Neural crest cell (in vitro differentiated cells): ENCODE results near the gene SLC15A2. TPM values are rescaled to one million over a fixed set of nuclear protein-coding genes. Genes with fewer than 3 reads are reported as not detected.

Experiments used
- DNase-seq: peaks from one replicate; pipeline ENCODE4 v3.0.0; 2021; ENCODE audit warnings: low read depth, mixed read lengths, low spot score
- H3K27ac Mint-ChIP-seq: one replicate; pipeline ENCODE4 v1.8.0; 2021; ENCODE audit warnings: mild to moderate bottlenecking, mixed read lengths; ENCODE audit not compliant: unreplicated experiment
- H3K27me3 Mint-ChIP-seq: 2 replicates; pipeline ENCODE4 v1.8.0; 2021; ENCODE audit warnings: low read depth, mild to moderate bottlenecking, mixed read lengths
- H3K36me3 Mint-ChIP-seq: 2 replicates; pipeline ENCODE4 v1.8.0; 2021; ENCODE audit warnings: low read depth, mild to moderate bottlenecking, mixed read lengths
- H3K4me1 Mint-ChIP-seq: 2 replicates; pipeline ENCODE4 v1.8.0; 2021; ENCODE audit warnings: mixed read lengths
- H3K4me3 Mint-ChIP-seq: one replicate; pipeline ENCODE4 v1.8.0; 2021; ENCODE audit warnings: mild to moderate bottlenecking, mixed read lengths
- H3K9me3 Mint-ChIP-seq: 2 replicates; pipeline ENCODE4 v1.8.0; 2021; ENCODE audit warnings: mixed read lengths
- total RNA-seq: library from RNA; stranded (reverse); gene quantifications from 2 replicates; pipeline ENCODE4 v1.2.1, GENCODE V29; 2021
- TF ChIP-seq, protein P1 (sequence below): fragments of 200-600 bp; sonication (generic); conservative IDR thresholded peaks from 2 replicates; pipeline ENCODE4 v1.5.0; 2021; ENCODE audit warnings: antibody characterized with exemption, mild to moderate bottlenecking

SLC15A2 gene
- total RNA-seq, 1 donor from 2014 or later = 1.4 TPM

DNA sequence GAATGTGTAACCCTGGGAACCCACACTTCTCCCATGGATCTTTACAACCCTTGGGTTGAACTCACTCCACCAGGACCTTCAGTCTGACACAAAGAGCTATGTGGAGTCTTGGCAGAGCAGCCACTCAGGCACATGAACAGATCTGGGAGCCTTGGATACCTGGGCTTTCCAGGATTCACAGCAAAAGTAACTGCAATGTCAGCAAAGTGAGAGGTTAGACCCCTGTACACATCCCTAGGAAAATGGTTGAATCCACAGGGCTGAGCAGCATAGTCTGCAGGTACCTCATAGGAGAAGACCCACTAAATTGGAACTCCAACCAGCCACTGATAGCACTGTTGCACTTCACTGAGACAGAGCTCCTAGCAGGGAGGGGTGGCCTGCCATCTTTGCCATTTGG, 68.2 kb downstream of the SLC15A2 start:
- Mint-ChIP-seq H3K9me3 (peaks cover 13% of the 10 kb centered on the region), H3K4me1 (no peaks in the 10 kb centered on the region), H3K36me3 (peaks cover 5% of the 10 kb centered on the region), H3K27ac (no peak overlapping the region), H3K4me3 (no peak overlapping the region), H3K27me3 (peaks cover 14% of the 10 kb centered on the region)
- TF ChIP-seq, protein P1, sequence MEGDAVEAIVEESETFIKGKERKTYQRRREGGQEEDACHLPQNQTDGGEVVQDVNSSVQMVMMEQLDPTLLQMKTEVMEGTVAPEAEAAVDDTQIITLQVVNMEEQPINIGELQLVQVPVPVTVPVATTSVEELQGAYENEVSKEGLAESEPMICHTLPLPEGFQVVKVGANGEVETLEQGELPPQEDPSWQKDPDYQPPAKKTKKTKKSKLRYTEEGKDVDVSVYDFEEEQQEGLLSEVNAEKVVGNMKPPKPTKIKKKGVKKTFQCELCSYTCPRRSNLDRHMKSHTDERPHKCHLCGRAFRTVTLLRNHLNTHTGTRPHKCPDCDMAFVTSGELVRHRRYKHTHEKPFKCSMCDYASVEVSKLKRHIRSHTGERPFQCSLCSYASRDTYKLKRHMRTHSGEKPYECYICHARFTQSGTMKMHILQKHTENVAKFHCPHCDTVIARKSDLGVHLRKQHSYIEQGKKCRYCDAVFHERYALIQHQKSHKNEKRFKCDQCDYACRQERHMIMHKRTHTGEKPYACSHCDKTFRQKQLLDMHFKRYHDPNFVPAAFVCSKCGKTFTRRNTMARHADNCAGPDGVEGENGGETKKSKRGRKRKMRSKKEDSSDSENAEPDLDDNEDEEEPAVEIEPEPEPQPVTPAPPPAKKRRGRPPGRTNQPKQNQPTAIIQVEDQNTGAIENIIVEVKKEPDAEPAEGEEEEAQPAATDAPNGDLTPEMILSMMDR = no peak
- no peak for DNase-seq

DNA sequence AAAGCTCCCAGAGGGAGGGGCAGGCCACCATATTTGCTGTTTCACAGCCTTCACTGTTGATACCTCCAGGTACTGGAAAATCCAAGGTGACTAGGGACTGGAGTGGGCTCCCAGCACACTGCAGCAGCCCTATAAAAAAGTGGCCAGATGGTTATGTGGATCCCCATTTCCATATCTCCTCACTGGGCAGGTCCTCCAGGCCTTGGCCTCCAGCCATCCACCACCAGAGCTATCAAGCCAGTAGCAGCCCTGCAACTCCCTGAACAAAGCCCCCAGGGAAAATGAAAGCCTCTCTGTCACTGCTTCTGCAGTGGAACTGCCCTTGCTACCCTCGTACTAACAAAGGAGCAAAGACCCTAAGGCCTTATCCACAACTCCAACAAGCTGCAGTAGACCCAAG, 69.4 kb downstream of the SLC15A2 start:
- Mint-ChIP-seq H3K4me3 (no peak overlapping the region), H3K36me3 (peaks cover 5% of the 10 kb centered on the region), H3K9me3 (peaks cover 13% of the 10 kb centered on the region), H3K27me3 (peaks cover 18% of the 10 kb centered on the region), H3K27ac (no peak overlapping the region), H3K4me1 (no peaks in the 10 kb centered on the region)
- TF ChIP-seq, protein P1 = no peak
- no peak for DNase-seq

- Mint-ChIP-seq H3K4me1 (no peaks in the 10 kb centered on the region), H3K9me3 (peaks cover 13% of the 10 kb centered on the region), H3K27me3 (peaks cover 18% of the 10 kb centered on the region), H3K36me3 (peaks cover 5% of the 10 kb centered on the region), H3K27ac (no peak overlapping the region), H3K4me3 (no peak overlapping the region)
- TF ChIP-seq, protein P1 = no peak
- no peak for DNase-seq
These were observed 75.4 kb downstream of the SLC15A2 start for GRCh38 chr3:121969631-121970030.

DNA sequence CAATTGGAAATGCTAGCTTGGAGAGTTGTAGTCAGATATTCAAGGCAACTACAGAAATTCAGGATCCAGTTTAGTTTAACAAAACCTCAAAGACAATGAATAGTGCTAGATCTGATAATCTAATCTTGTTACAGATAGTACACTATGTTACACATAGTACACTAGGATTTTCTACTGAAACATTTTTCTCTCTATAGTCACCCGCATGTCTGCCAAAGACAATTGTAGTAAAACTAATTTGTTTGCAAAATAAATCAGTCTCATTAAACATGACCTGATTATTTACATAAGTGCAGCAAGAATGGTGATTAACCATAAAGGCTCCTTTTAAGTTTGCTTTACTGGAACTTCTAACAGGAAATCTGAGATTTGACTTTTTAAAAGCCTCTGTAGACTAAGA, 75.8 kb downstream of the SLC15A2 start:
- Mint-ChIP-seq H3K9me3 (peaks cover 13% of the 10 kb centered on the region), H3K27me3 (peaks cover 15% of the 10 kb centered on the region), H3K27ac (no peak overlapping the region), H3K4me1 (no peaks in the 10 kb centered on the region), H3K4me3 (no peak overlapping the region), H3K36me3 (peaks cover 5% of the 10 kb centered on the region)
- DNase-seq = no peak
- TF ChIP-seq, protein P1 = no peak

- no peak for DNase-seq
- Mint-ChIP-seq H3K4me1 (no peaks in the 10 kb centered on the region), H3K27ac (no peak overlapping the region), H3K4me3 (no peak overlapping the region), H3K27me3 (peaks cover 2% of the 10 kb centered on the region), H3K36me3 (no peaks in the 10 kb centered on the region), H3K9me3 (peaks cover 8% of the 10 kb centered on the region)
- TF ChIP-seq, protein P1 = no peak
These were observed 80.5 kb downstream of the SLC15A2 start for GRCh38 chr3:121974601-121975111.
